ENCODE results near the gene MAP2. TPM values are rescaled to one million over a fixed set of nuclear protein-coding genes. Genes with fewer than 3 reads are reported as not detected.

Gene MAP2
- total and polyA plus RNA-seq, 12 donors, result 3.5 to 15.5 (median 5.5) TPM

GRCh38 chr2:209719034-209719433 is 295.2 kb downstream of the MAP2 start:
- DNase-seq (no peak), ATAC-seq (no peak)
- H3K9me3 ChIP-seq, result no peaks in the 10 kb centered on the region
- 82% methylated on average over 5 of the region's 5 CpGs for WGBS, 2 donors
- intact Hi-C loops (cut with DNase I), result loop anchor here in 1 of 10 donors (10.0 kb wide), 1 partner anchor 46 kb away; no protein-coding TSS in a partner anchor
- no peak overlapping the region for H3K4me3 ChIP-seq
- no peak overlapping the region for H3K27ac ChIP-seq
- H3K27me3 ChIP-seq, result no peaks in the 10 kb centered on the region
- H3K4me1 ChIP-seq, result no peaks in the 10 kb centered on the region
- peaks cover 0 to 12% (median 0%) of the 10 kb centered on the region in 9 donors for H3K36me3 ChIP-seq
- TF ChIP-seq, protein P1, sequence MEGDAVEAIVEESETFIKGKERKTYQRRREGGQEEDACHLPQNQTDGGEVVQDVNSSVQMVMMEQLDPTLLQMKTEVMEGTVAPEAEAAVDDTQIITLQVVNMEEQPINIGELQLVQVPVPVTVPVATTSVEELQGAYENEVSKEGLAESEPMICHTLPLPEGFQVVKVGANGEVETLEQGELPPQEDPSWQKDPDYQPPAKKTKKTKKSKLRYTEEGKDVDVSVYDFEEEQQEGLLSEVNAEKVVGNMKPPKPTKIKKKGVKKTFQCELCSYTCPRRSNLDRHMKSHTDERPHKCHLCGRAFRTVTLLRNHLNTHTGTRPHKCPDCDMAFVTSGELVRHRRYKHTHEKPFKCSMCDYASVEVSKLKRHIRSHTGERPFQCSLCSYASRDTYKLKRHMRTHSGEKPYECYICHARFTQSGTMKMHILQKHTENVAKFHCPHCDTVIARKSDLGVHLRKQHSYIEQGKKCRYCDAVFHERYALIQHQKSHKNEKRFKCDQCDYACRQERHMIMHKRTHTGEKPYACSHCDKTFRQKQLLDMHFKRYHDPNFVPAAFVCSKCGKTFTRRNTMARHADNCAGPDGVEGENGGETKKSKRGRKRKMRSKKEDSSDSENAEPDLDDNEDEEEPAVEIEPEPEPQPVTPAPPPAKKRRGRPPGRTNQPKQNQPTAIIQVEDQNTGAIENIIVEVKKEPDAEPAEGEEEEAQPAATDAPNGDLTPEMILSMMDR (IDR thresholded peaks at IDR 0.05), result no peak

GRCh38 chr2:209721497-209721896 is 297.6 kb downstream of the MAP2 start:
- intact Hi-C loops (cut with DNase I), result no loop called here
- Histone ChIP-seq H3K36me3 (peaks cover 0 to 9% (median 0%) of the 10 kb centered on the region in 9 donors), H3K4me1 (no peaks in the 10 kb centered on the region), H3K27ac (no peak overlapping the region), H3K27me3 (no peaks in the 10 kb centered on the region), H3K4me3 (no peak overlapping the region), H3K9me3 (no peaks in the 10 kb centered on the region)
- ATAC-seq, result no peak
- TF ChIP-seq, protein P1 (IDR thresholded peaks at IDR 0.05), result no peak
- no peak for DNase-seq

DNA sequence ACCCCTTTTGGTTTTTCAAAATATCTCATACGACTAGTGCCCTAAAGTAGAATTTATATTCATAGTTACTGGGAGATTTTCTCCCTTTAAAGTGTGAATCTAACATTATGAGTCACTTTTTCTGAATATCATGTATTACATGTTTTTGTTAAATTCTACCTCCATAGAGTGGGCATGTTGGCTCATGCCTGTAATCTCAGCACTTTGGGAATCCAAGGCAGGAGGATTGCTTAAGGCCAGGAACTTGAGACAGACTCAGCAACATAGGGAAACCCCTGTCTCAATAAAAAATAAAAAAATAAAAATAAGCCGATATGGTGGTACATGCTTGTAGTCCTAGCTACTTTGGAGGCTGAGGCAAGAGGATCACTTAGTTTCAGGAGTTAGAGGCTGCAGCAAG is 302.5 kb downstream of the MAP2 start:
- intact Hi-C loops (cut with DNase I), result no loop called here
- H3K4me1 ChIP-seq, result no peaks in the 10 kb centered on the region
- 93 to 94% methylated on average over 2 of the region's 2 CpGs for WGBS, 2 donors
- H3K27ac ChIP-seq, result no peak overlapping the region
- H3K36me3 ChIP-seq, result peaks cover 0 to 13% (median 0%) of the 10 kb centered on the region in 9 donors
- no peaks in the 10 kb centered on the region for H3K27me3 ChIP-seq
- DNase-seq (no peak), ATAC-seq (no peak)
- H3K4me3 ChIP-seq, result no peak overlapping the region
- H3K9me3 ChIP-seq, result no peaks in the 10 kb centered on the region
- TF ChIP-seq, protein P1 (IDR thresholded peaks at IDR 0.05), result no peak

GRCh38 chr2:209727077-209727476 is 303.2 kb downstream of the MAP2 start:
- 86 to 88% methylated on average over 2 of the region's 2 CpGs for WGBS, 2 donors
- Histone ChIP-seq H3K4me1 (no peaks in the 10 kb centered on the region), H3K4me3 (no peak overlapping the region), H3K36me3 (peaks cover 0 to 13% (median 0%) of the 10 kb centered on the region in 9 donors), H3K27me3 (no peaks in the 10 kb centered on the region), H3K27ac (no peak overlapping the region), H3K9me3 (no peaks in the 10 kb centered on the region)
- TF ChIP-seq, protein P1 (IDR thresholded peaks at IDR 0.05), result no peak
- ATAC-seq (no peak), DNase-seq (no peak)
- intact Hi-C loops (cut with DNase I), result no loop called here
